Measurements from ENCODE around the gene SLC37A1.
A peak's percentile ranks its signal among the peaks of the same experiment; 100 is the strongest.

Gene SLC37A1

DNA sequence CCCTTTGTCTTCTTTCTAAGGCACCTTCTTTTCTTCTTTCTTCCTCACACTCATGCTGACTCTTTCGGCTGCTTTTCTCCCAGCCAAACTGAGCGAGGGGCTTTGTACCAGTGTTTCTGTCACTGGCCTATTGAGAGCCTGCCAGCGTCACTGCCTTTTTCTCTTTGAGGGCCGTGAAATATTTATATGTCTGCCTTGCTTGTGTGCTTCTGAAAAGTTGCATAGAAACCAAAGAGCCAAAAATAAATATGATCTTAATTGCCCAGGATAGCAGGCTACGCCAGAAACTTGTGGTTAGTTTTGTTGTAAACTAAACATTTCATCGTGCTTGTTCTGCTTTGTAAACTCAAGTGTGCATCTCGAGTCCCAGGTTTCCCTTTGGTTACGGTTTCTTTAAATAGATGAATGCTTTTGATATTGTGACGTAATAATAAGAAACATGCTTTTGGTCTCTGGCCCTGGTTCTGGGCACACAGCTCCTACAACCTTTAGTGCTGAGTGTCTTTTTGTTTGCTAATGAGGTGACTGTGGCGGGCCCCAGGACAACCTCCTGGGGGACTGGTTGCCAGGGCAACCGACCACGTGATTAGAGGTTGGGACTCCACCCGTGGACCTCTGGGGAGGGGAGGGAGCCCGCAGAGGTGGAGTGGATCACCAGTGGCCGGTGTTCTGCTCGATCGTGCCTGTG lies 10.8 kb downstream of the SLC37A1 start:
- 0 out of 2 replicates have a peak, but pooled peaks cover 4% of the 10 kb centered on the region for H3K36me3 ChIP-seq (ENCODE audit: low read length)
- peak overlapping the region; percentile 93 for H3K27ac ChIP-seq (ENCODE audit: low read depth, low read length)
- peak overlapping the region; percentile 80 for H3K4me2 ChIP-seq (ENCODE audit: low read depth, low read length, poor library complexity, severe bottlenecking)
- no peaks in the 10 kb centered on the region for H3K9me3 ChIP-seq (ENCODE audit: insufficient read depth, low read length)
- H2AFZ ChIP-seq (ENCODE audit: low read depth, low read length, severe bottlenecking), result no peak overlapping the region
- H3K79me2 ChIP-seq (ENCODE audit: insufficient read depth, low read length), result peaks cover 16% of the 10 kb centered on the region; the same call in 1 of the 2 replicates
- no peaks in the 10 kb centered on the region for H3K27me3 ChIP-seq (ENCODE audit: low read length)
- H3K9me2 ChIP-seq (replicated peaks; ENCODE audit: insufficient read depth, low read length), result no peaks in the 10 kb centered on the region
- H3K4me3 ChIP-seq (ENCODE audit: insufficient read depth, low read length, poor library complexity, severe bottlenecking), result peak overlapping the region; percentile 31
- peak overlapping the region; percentile 54 for H3K9ac ChIP-seq (ENCODE audit: low read length)
- H4K20me1 ChIP-seq (ENCODE audit: low read depth, low read length), result no peaks in the 10 kb centered on the region
- peaks cover 56% of the 10 kb centered on the region for H3F3A ChIP-seq (ENCODE audit: insufficient read depth)
- TF ChIP-seq, protein P1, sequence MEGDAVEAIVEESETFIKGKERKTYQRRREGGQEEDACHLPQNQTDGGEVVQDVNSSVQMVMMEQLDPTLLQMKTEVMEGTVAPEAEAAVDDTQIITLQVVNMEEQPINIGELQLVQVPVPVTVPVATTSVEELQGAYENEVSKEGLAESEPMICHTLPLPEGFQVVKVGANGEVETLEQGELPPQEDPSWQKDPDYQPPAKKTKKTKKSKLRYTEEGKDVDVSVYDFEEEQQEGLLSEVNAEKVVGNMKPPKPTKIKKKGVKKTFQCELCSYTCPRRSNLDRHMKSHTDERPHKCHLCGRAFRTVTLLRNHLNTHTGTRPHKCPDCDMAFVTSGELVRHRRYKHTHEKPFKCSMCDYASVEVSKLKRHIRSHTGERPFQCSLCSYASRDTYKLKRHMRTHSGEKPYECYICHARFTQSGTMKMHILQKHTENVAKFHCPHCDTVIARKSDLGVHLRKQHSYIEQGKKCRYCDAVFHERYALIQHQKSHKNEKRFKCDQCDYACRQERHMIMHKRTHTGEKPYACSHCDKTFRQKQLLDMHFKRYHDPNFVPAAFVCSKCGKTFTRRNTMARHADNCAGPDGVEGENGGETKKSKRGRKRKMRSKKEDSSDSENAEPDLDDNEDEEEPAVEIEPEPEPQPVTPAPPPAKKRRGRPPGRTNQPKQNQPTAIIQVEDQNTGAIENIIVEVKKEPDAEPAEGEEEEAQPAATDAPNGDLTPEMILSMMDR (IDR thresholded peaks at IDR 0.05; ENCODE audit: insufficient read depth, low read length, poor library complexity, severe bottlenecking), result no peak
- no peak for TF ChIP-seq EZH2phosphoT487 (conservative IDR thresholded peaks at IDR 0.05; ENCODE audit: low read length)

DNA sequence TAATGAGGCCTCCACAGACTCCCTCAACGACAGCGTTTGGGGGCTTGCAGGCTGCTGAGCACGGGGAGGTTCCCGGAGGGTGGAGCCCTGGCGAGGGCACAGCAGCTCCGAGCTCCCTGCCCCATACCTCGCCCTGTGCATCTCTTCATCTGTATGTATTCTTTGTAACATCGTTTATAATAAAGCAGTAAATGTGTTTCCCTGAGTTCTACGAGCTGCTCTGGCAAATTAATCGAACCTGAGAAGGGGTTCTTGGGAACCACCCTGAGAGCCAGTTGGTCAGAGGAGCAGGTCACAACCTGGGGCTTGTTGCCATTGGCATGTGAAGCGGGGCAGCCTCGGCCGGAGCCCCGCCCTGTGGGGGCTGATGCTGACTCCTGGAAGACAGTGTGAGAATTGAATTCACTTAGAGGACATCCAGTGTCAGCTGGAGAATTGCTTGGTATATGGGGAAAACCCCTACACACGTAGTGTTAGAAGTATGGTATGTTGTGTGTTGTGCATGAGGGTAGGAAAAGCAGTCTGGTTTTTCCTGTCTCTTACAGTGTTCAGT lies 11.5 kb downstream of the SLC37A1 start:
- Histone ChIP-seq H3K9me3 (ENCODE audit: insufficient read depth, low read length) (no peaks in the 10 kb centered on the region), H3K4me2 (ENCODE audit: low read depth, low read length, poor library complexity, severe bottlenecking) (peak overlapping the region; percentile 80), H3K4me3 (ENCODE audit: insufficient read depth, low read length, poor library complexity, severe bottlenecking) (peak overlapping the region; percentile 31), H3K9ac (ENCODE audit: low read length) (peak overlapping the region; percentile 54), H2AFZ (ENCODE audit: low read depth, low read length, severe bottlenecking) (no peak overlapping the region), H3K27ac (ENCODE audit: low read depth, low read length) (peak overlapping the region; percentile 93), H3K36me3 (ENCODE audit: low read length) (0 out of 2 replicates have a peak, but pooled peaks cover 2% of the 10 kb centered on the region), H4K20me1 (ENCODE audit: low read depth, low read length) (no peaks in the 10 kb centered on the region), H3K79me2 (ENCODE audit: insufficient read depth, low read length) (peaks cover 21% of the 10 kb centered on the region; the same call in 1 of the 2 replicates), H3K27me3 (ENCODE audit: low read length) (no peaks in the 10 kb centered on the region), H3F3A (ENCODE audit: insufficient read depth) (peaks cover 62% of the 10 kb centered on the region), H3K9me2 (replicated peaks; ENCODE audit: insufficient read depth, low read length) (no peaks in the 10 kb centered on the region)
- no peak for TF ChIP-seq EZH2phosphoT487 (conservative IDR thresholded peaks at IDR 0.05; ENCODE audit: low read length)
- TF ChIP-seq, protein P1 (IDR thresholded peaks at IDR 0.05; ENCODE audit: insufficient read depth, low read length, poor library complexity, severe bottlenecking), result no peak

DNA sequence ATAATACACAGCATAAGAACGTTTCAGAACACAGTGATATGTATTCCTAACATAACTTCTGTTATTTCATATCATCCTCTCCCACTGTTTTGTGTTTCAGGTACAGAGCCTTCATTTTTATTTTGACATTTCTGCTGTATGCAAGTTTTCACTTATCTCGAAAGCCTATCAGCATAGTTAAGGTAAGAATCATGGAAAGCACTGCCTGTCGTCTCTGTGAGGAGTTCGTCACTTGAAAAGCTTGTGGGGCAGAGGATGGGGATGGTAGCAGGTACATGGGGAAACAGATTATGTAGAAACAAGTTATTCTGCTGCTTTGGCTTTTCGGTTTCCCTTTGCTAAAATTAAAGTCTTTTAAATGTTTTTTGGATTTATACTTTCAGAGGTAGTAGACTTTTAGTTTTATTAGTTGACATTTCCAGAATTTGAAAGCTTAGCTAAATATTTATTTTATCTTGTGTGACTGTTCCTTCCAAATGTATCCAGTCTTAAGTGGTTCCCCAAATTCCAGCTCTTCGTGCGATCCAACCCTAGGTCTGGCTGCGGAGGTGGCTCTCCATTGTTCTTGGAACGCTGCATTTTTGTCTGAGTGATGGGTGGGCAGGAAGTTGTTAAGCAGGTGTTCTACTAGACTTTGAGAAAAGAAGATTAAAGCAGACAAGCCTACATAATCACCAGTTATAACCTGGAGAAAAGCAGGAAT lies 12.2 kb downstream of the SLC37A1 start:
- Histone ChIP-seq H2AFZ (ENCODE audit: low read depth, low read length, severe bottlenecking) (no peak overlapping the region), H3K79me2 (ENCODE audit: insufficient read depth, low read length) (peaks cover 21% of the 10 kb centered on the region; the same call in 1 of the 2 replicates), H3F3A (ENCODE audit: insufficient read depth) (peaks cover 65% of the 10 kb centered on the region), H3K36me3 (ENCODE audit: low read length) (0 out of 2 replicates have a peak, but pooled peaks cover 2% of the 10 kb centered on the region), H3K9me2 (replicated peaks; ENCODE audit: insufficient read depth, low read length) (no peaks in the 10 kb centered on the region), H4K20me1 (ENCODE audit: low read depth, low read length) (no peaks in the 10 kb centered on the region), H3K4me2 (ENCODE audit: low read depth, low read length, poor library complexity, severe bottlenecking) (peak overlapping the region; percentile 80), H3K4me3 (ENCODE audit: insufficient read depth, low read length, poor library complexity, severe bottlenecking) (no peak overlapping the region), H3K9me3 (ENCODE audit: insufficient read depth, low read length) (no peaks in the 10 kb centered on the region), H3K27me3 (ENCODE audit: low read length) (no peaks in the 10 kb centered on the region), H3K9ac (ENCODE audit: low read length) (peak overlapping the region; percentile 54; the same call in 1 of the 2 replicates), H3K27ac (ENCODE audit: low read depth, low read length) (peak overlapping the region; percentile 93)
- no peak for TF ChIP-seq EZH2phosphoT487 (conservative IDR thresholded peaks at IDR 0.05; ENCODE audit: low read length)
- TF ChIP-seq, protein P1 (IDR thresholded peaks at IDR 0.05; ENCODE audit: insufficient read depth, low read length, poor library complexity, severe bottlenecking), result no peak
